Measurements from ENCODE around the gene RIMBP2.

Gene RIMBP2

DNA sequence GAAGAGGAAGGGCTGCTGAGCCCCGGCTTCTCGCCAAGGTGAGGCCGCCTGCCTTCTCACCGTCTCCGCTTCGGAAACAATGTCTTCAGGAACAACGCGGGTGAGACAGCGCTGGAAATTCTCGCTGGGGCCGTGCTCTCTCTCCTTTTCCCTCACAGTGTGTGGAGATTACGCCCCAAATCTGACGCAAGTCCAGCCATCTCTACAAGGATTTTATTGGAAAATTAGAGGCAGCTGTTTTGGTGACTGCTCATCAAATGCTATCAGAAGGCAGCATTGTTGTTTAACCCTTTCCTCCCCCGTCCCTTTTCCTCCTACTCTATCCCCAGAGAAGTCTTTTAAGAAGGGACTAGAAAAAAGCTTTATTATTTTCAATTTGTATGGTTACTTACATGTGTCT lies 324.9 kb downstream of the RIMBP2 start:
- DNase-seq: no peak

DNA sequence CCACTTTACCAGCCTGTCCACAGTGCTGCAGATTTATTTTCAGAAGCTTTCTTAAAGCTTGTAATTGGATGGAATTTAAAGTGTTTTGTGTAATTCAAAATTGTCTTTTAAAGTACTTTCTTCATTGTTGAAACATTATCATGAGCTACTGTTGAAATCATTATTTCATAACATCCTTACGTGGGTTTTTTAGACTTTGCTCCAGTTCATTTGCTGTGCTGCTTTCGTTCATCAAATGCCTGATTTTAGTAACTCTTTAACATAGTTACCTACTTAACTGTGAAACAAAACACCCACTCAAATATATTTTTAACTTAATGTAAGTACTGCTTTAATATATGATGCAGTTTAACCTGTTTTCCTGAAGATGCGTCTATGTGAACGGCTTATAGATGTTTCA lies 330.9 kb downstream of the RIMBP2 start:
- no peak for DNase-seq

DNA sequence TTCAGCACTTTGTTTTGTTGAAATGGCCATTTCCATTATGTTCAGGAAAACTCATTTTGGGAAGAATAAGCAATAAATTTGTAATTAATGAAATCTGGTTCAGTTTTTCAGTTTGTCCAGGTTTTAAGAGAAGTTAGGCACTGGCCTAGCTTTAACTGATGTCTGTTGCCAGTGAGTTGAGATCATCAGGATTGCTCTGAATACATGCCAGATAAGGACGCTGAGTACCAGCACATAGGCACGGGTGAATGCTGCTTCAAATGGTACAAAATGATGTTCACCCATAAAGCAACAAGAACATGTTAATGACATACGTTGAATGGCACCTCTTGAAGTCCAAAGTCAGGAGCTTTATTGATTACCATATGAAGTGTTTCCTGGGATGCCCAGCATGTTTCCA lies 331.9 kb downstream of the RIMBP2 start:
- DNase-seq: no peak

DNA sequence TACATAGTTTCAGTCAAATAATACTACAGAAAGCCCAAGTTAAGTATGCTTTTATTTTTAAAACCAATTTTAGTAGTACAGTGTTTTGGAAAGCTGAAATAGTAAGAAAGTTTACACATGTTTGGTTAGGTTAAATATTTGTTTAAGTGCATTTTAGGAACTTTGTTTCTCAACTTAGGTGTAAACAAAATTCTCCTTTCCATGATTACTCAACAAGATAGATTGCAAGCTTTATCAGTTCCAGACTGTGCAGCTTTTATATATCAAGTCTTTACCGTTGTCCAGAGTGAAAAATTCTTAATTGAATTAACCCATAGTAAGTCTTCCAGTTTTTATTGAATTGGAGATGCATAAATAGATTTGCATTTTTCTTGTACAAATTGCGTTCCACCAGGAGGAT lies 333.3 kb downstream of the RIMBP2 start:
- no peak for DNase-seq

DNA sequence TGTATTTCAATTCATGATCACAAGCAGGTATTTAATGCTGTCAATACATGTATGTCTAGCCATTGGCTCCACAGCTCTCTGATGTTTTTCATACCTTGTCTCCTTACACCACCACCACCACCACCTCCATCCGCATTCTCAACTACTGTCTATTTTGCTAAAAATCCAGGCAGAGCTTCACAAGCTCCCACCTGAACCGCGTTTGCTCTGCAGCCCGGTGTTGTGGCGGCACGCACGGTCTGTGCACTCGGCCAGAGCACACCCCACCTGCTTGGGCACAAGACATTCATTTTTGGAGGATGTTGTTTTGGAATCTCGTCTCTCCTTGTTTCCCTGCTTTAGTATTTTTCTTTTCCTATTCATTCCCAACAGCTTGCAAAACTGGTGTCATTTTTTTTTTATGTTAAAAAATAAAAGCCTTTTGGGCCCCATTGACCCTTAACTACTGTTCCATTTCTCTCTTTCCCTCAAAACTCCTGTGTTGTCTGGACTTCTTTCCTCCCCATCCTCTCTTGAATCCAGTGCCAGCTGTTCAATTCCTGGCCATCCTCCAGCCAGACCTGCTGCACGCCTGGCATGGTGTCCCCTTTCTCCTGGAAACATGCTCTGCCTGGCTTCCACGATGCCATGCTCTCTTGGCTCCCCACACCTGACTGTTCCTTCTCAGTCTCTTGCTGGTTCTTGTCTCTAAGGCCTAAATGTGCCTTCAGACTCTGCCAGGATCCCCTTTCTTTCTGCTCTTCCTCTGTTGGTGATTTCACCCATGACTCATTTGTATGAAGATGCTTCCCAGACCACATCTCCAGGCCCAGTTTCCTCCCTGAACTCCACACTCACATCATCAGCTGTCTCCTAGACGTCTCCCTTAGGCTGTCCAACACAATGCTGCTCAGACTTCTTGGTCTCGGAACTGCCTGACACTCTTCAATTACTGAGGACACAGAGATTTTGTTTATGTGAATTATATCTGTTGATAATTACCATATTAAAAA lies 340.5 kb downstream of the RIMBP2 start:
- no peak for DNase-seq

DNA sequence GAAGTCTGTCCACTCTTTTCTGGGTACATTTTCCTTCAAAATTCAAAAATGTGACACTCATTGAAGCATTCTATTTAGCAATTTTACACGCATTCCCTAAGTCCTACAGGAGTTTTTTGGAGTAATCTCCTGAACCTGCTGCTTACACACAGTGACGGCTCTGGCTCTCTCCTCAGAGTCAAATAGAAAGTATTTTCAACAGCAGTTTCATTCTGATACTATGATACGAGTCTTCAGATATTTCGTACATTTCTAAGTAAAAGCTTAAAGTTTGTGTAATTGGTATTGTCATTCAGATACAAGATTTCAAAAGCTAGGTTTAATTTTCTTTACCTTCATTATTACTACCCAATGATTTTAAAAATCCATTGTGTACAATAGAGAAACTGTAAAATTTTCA lies 342.0 kb downstream of the RIMBP2 start:
- no peak for DNase-seq

DNA sequence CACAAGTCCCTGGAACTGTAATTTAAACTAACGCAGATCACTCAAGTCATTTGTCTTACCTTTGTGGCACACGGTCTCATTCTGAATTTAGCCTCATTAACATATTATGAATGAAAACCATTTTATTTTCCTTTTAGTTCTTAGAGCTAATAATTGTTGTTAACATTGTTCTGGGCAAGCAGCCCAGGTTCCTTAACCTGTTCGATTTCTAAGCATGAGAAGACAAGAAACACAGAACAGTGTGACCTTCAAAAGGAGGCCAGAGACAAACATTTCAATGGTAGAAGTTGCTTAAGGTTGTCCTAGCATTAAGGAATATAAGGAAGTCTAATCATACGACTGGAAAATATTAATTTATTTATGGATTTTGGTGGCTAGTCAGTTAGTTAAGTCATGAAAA lies 343.2 kb downstream of the RIMBP2 start:
- DNase-seq: no peak

DNA sequence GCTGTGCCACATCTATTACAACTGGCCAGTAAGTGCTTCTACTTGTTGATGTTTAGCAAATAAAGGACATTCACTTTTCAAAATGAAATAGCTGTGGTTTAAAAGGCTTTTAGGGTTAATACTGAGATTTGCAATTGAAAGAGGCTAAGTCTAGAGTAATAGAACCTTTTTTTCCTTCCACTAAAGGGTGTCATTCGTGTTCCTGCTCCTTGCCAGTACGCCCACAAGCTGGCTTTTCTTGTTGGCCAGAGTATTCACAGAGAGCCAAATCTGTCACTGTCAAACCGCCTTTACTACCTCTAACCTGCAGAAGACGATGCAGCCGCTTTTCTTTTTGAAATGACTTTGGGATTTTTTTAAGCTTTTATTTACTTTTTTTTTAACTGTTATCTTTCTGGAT lies 344.8 kb downstream of the RIMBP2 start:
- DNase-seq: no peak

DNA sequence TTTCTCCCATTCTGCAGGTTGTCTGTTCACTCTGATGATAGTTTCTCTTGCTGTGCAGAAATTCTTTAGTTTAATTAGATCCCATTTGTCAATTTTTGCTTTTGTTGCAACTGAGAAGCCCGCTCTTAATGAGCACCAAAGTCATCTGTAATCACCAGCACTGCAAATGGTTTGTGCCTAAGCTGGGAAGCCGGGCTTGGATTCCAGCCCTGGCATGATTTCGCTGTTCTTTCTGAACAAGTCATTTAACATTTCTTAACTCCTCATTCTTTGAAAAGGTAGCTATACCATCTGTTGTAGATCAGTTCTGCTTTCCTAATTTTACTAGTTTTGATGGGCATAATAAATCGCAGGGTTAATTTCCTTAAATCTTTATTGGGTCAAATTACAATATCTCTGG lies 346.3 kb downstream of the RIMBP2 start:
- no peak for DNase-seq

DNA sequence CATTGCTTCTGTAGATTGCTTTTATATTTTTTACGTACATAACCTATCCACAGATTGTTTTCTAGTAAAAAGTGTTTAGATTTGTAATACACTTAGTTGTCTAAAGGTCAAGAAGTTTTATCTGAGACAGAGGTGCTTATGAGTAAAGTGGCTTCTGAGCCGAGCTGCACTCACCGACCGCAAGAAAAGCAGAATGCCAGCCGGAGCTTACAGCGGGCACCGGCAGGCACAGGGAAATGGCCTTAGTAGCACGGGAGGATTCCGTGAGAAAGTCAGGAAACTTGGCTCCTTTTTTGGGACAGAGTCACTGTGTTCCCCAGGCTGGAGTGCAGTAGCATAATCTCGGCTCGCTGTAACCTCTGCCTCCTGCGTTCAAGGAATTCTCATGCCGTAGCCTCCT lies 348.6 kb downstream of the RIMBP2 start:
- no peak for DNase-seq

DNA sequence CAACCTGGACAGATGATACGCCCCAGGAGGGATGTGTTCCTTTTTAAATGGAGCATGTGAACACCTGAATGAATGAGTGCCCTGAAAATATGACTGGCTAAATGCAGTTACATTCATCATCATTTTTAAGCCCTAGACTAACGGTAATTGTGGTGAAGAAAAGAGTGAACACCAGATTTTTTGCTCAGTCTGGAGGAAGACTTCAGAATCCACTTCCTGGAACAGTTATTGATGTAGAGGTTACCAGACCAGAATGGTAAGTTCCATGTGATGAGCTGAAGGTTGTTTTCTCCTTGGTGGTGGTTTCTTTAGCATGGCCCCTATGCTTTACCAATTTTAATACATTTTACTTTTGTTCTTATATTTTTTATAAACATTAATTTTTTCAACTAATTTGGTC lies 349.1 kb downstream of the RIMBP2 start:
- DNase-seq: no peak

DNA sequence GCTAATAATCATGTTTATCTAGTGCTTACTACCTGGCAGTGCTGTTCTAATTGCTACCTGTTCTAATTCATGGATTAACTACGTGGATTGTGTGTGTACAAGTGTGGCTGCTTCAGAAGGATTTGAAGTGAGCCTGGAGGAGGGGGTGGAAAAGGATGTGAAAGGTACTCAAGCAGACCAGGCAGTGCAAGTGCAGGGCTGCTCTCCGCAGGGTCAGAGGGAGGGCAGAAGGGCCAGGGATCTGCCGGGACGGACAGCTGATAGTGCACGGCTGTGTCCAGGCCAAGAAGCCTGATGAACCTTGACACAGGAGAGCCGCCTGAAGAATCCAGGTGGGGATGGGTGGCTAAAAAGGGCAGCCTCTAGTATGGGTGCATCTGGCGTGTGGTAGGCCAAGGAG lies 349.9 kb downstream of the RIMBP2 start:
- no peak for DNase-seq

DNA sequence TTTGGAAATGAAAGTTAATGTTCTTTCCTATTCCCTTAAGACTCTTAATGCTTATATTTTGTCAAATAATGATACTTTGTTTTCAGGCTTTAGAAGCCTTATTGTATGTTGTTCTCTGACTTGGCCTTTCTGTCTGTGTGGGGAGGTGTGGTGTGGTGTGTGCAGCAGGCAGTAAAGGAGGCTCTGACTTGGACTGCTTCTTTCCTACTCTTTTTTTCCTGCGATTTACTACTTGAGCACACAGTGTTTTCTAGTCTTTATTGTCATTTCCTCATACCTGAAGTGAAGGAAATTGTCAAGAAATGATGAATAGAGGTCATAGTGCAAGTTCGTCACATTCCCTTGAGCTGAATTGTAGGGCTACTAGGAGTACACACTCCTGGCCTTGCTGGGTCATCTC lies 351.5 kb downstream of the RIMBP2 start:
- no peak for DNase-seq

DNA sequence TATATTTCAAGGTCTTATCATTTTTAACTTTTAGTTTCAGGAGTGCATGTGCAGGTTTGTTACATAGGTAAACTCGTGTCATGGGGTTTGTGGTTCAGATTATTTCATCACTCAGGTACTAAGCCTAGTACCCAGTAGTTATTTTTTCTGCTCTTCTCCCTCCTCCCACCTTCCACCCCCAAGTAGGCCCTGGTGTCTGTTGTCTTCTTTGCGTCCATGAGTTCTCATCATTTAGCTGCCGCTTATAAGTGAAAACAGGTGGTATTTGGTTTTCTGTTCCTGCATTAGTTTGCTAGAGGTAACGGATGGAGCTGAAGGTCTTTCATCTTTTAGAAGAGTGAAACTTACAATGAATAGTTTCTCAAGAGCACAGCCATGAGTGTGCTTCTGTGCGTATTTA lies 354.0 kb downstream of the RIMBP2 start:
- no peak for DNase-seq

DNA sequence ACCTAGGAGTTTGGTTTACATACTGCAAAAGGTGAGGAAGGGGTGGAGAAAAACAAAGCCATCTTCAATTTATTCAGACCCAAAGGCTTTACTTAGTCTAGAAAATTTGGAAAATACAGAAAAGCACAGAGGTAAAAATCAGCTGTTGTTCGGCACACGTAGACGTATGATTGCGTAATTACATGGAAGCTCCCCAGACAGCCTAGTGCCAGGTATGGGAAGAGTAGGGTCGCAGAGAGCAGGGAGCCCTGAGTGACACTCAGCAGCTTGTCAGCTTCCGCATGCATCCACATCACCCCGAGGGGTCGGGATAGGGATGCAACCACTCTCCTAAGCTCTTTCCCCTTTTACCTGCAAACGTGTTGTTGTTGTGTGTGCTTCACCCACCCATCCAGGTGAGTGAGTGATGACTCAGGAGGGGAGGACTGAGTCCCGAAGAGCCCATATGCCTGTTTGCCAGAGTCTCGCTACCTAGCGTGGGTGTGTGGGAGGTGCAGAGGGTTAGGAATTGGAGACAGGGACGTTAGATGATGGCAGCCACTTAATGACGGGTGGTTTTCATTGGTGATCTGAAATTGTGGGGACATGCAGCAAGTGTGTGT lies 358.3 kb downstream of the RIMBP2 start:
- DNase-seq: no peak

DNA sequence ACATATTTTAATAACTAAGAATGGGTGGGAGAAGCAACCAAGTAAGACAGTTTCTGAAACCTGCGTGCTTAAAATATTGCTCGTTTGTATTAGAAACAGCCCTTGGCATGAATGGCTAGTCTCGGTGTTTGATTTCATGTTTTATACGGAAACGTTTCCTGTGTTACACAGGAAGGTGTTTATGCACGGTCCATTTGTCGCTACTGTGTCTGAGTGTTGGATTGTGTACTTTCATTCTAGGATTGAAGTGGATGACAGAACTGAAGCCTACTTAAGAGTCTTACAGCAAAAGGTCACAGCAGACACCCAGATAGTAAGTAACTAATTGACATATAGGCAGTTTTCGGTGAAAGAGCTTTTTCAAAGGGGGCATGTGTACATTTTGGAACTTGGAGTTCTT lies 358.9 kb downstream of the RIMBP2 start:
- no peak for DNase-seq

DNA sequence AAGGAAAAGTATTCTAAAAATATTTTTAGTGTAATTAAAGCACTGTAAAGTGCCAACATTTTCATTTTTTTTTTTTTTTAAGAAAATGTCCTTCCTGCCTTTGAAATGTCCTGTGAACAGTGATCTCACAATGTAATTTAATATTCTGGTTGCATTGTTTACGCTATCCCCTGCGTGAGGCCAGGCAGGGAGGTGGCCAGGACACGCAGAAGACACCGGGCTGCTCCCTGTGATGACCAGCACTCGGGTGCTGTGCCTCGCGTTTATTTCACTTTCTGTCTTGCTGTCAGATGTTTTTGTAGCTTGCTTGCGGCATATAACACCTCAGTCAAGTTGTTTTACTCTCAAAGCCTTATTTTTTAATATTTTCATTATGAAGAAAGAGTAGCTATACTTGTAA lies 359.9 kb downstream of the RIMBP2 start:
- no peak for DNase-seq

DNA sequence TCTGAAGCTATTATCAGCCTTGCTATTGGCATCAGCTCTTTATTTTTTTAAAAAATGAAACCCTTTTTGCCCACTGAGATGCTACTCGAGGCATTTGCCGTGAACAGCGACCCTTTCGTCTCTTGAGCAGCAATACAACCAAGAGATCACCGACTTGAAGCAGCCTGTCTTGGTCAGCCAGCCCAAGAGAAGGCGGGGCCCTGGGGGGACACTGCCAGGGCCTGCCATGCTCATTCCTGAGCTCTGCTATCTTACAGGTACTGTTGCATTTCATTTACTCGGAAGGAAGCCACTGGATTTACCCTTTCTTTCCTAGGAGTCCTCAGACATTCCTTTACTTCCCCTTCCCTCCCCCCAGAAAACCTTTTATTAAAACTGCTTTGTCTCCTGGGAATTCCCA lies 361.7 kb downstream of the RIMBP2 start:
- DNase-seq: no peak

DNA sequence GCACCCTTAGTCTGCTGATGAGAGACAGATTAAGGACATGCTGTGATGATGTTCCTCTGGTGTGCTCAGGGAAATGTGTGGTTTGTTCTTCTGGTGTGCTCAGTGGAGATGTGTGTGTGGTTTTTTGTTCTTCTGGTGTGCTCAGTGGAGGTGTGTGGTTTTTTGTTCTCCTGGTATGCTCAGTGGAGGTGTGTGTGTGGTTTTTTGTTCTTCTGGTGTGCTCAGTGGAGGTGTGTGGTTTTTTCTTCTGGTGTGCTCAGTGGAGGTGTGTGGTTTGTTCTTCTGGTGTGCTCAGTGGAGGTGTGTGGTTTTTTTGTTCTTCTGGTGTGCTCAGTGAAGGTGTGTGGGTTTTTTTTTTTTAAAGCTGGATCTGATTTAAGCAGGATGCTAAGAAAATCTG lies 363.0 kb downstream of the RIMBP2 start:
- DNase-seq: no peak

DNA sequence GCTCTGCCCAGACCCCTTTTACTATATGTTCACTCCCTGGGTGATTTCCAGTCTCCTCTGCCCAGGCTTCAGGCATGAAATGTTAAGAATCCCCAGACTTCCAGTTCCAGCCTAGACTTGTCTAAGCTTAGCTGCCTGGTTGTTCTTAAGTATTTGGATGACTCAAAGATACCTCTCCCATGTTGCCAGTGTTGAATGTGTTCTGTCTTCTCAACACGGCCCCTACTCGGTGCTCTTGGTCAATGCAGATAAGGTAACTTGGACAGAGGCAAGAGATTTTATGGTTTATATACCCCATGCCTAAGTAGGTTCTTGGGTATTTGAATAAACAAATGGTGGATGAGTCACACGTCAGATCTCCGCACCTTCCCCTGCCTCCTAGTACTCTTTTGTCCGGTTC lies 364.8 kb downstream of the RIMBP2 start:
- no peak for DNase-seq

DNA sequence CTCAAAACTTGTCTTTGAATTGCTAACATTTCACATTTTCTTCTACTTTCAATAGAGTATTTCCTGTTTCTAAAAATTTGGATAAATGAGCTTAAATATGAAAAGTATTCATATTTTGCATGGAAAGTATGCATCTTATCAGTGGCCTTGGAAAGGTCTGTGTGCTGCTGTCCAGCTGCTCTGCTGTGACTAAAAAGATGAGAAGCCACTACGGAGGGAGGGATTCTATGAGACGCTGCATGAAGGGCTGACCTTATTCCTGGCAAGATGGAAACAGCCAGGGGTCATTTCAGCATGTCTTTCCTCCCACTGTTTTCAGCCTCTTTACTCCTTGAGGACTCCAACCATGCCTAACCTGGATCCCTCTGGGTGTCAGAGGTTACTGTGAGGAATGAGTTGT lies 365.4 kb downstream of the RIMBP2 start:
- DNase-seq: no peak

DNA sequence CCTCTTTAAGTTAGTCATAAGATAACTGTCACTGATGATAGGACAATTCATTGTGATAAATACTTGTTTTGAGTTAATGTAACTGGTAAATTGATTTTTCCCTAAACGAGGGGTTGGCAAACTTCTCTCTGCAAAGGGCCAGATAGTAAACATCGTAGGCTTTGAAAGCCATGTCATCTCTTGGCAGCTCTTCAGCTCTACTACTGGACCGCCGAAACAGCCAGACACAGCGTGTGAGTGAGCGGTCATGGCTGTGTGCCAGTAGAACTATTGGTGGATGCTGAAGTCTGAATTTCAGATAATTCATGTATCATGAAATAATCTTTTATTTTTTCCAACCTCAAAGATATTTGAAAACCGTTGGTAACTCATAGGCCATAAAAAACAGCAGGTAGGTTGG lies 368.5 kb downstream of the RIMBP2 start:
- no peak for DNase-seq

Data from NCI-H1694 treated with DMSO at 0.1 percent for 48 hours (cell line).